HTERT RPE-1 (cell line): ENCODE measurements around the gene APBB2.
"Not testable (repeated sequence)": the region's sequence is repeated elsewhere in the genome, so short reads cannot be mapped to it uniquely, and the experiment has no call there.

ENCODE experiments used
- in situ Hi-C: fragments of 300-500 bp; cut with MboI; formaldehyde crosslinking; loops from 4 replicates; pipeline ENCODE4 v1.14.3; 2020; ENCODE audit warnings: low sequenced_read_pairs

Gene APBB2

GRCh38 chr4:41069838-41070237, 144.5 kb downstream of the APBB2 start:
- in situ Hi-C loops: no loop called here

- in situ Hi-C loops: no loop called here
These were observed 145.1 kb downstream of the APBB2 start for GRCh38 chr4:41069257-41069656.

GRCh38 chr4:41067369-41067768, 147.0 kb downstream of the APBB2 start:
- in situ Hi-C loops: no loop called here

- in situ Hi-C loops: no loop called here
These were observed 148.3 kb downstream of the APBB2 start for GRCh38 chr4:41066049-41066448.

- in situ Hi-C loops: no loop called here
These were observed 148.8 kb downstream of the APBB2 start for GRCh38 chr4:41065434-41066006.

- in situ Hi-C loops: no loop called here
These were observed 149.4 kb downstream of the APBB2 start for GRCh38 chr4:41064953-41065352.

GRCh38 chr4:41061482-41062185, 152.7 kb downstream of the APBB2 start:
- in situ Hi-C loops: no loop called here

- in situ Hi-C loops: no loop called here
These were observed 153.7 kb downstream of the APBB2 start for GRCh38 chr4:41060352-41061334.

GRCh38 chr4:41059411-41059810, 154.9 kb downstream of the APBB2 start:
- in situ Hi-C loops: not testable (repeated sequence)

GRCh38 chr4:41058426-41058825, 155.9 kb downstream of the APBB2 start:
- in situ Hi-C loops: no loop called here

- in situ Hi-C loops: no loop called here
These were observed 156.9 kb downstream of the APBB2 start for GRCh38 chr4:41057467-41057866.

GRCh38 chr4:41052287-41052686, 162.1 kb downstream of the APBB2 start:
- in situ Hi-C loops: no loop called here

GRCh38 chr4:41050880-41051775, 163.2 kb downstream of the APBB2 start:
- in situ Hi-C loops: no loop called here

- in situ Hi-C loops: no loop called here
These were observed 164.2 kb downstream of the APBB2 start for GRCh38 chr4:41050116-41050515.

- in situ Hi-C loops: not testable (repeated sequence)
These were observed 165.2 kb downstream of the APBB2 start for GRCh38 chr4:41049176-41049575.

- in situ Hi-C loops: no loop called here
These were observed 169.6 kb downstream of the APBB2 start for GRCh38 chr4:41044791-41045190.

- in situ Hi-C loops: no loop called here
These were observed 170.2 kb downstream of the APBB2 start for GRCh38 chr4:41044165-41044564.

- in situ Hi-C loops: no loop called here
These were observed 170.9 kb downstream of the APBB2 start for GRCh38 chr4:41043465-41043864.

- in situ Hi-C loops: no loop called here
These were observed 172.8 kb downstream of the APBB2 start for GRCh38 chr4:41041551-41041950.

GRCh38 chr4:41039317-41039716, 175.0 kb downstream of the APBB2 start:
- in situ Hi-C loops: no loop called here

GRCh38 chr4:41038304-41038703, 176.0 kb downstream of the APBB2 start:
- in situ Hi-C loops: no loop called here
